Natural killer cell (primary cell): ENCODE data around the gene ZNF19. TPM values are rescaled to one million over a fixed set of nuclear protein-coding genes. Genes with fewer than 3 reads are reported as not detected.
A peak's percentile ranks its signal among the peaks of the same experiment; 100 is the strongest.

Experiments
- ATAC-seq, 3 donors: fragments of 150-1000 bp in 2 of 3; fragments of 200-7000 bp in 1 of 3; cut with Tn5 transposase; 1 replicate in 1 of 3; 2 replicates in 2 of 3; pipeline ENCODE4 v1.10.0; 2021; ENCODE audit warnings: mild to moderate bottlenecking in 2 of 3, moderate library complexity in 2 of 3
- DNase-seq, 2 donors: peaks; one replicate each; pipeline versions ENCODE4 v3.0.0 to v3.0.0-alpha.2; 2013 to 2021; ENCODE audit warnings: mixed read lengths in 1 of 2
- H3K27ac ChIP-seq: one replicate; pipeline ENCODE4 v1.5.1; 2013; ENCODE audit warnings: mild to moderate bottlenecking, low read length
- H3K27me3 ChIP-seq: one replicate; pipeline ENCODE4 v1.6.1; 2013; ENCODE audit warnings: low read length; ENCODE audit not compliant: control insufficient read depth, insufficient read depth
- H3K36me3 ChIP-seq: one replicate; pipeline ENCODE4 v1.6.1; 2013; ENCODE audit warnings: low read length; ENCODE audit not compliant: control insufficient read depth, insufficient read depth
- H3K4me1 ChIP-seq: one replicate; pipeline ENCODE4 v1.6.1; 2013; ENCODE audit warnings: low read length; ENCODE audit not compliant: control insufficient read depth, insufficient read depth
- H3K4me3 ChIP-seq: one replicate; pipeline ENCODE4 v1.5.1; 2013; ENCODE audit warnings: low read length
- H3K9me3 ChIP-seq: one replicate; pipeline ENCODE4 v1.6.1; 2013; ENCODE audit warnings: low read length; ENCODE audit not compliant: control insufficient read depth, insufficient read depth
- H3K27ac Mint-ChIP-seq, 2 donors: one replicate each; pipeline ENCODE4 v1.8.0; 2022; ENCODE audit warnings: mild to moderate bottlenecking in 2 of 2, mixed read lengths in 2 of 2, moderate library complexity in 1 of 2
- H3K27me3 Mint-ChIP-seq, 2 donors: one replicate each; pipeline ENCODE4 v1.8.0; 2022; ENCODE audit warnings: low read depth in 2 of 2, mixed read lengths in 2 of 2
- H3K36me3 Mint-ChIP-seq: one replicate; pipeline ENCODE4 v1.8.0; 2022; ENCODE audit warnings: mixed read lengths
- H3K4me1 Mint-ChIP-seq, 2 donors: one replicate each; pipeline ENCODE4 v1.8.0; 2022; ENCODE audit warnings: mixed read lengths in 2 of 2
- H3K4me3 Mint-ChIP-seq: one replicate; pipeline ENCODE4 v1.8.0; 2022; ENCODE audit warnings: mild to moderate bottlenecking, moderate library complexity, mixed read lengths
- H3K9me3 Mint-ChIP-seq, 2 donors: one replicate each; pipeline ENCODE4 v1.8.0; 2022; ENCODE audit warnings: mixed read lengths in 2 of 2
- WGBS: methylation state at CpG from one replicate; pipeline ENCODE4 v1.1.7; 2013; ENCODE audit warnings: missing lambda C conversion rate; ENCODE audit not compliant: insufficient coverage; 5-methylcytosine and 5-hydroxymethylcytosine counted together
- intact Hi-C: fragments of 100-400 bp; cut with micrococcal nuclease; formaldehyde crosslinking; loops from one replicate; pipeline ENCODE4 v1.14.2; 2022
- total RNA-seq, 4 donors: library from RNA; stranded (reverse); fragments of 120-200 nt in 1 of 4; gene quantifications; one replicate each; pipeline versions ENCODE4 v1.2.3 to v1.2.4, GENCODE V29; 2013 to 2022
- TF ChIP-seq, protein P1 (sequence below): fragments of 200-600 bp; IDR thresholded peaks from one replicate; pipeline ENCODE4 v1.8.0; 2022; ENCODE audit warnings: antibody characterized with exemption

The ZNF19 gene
- total RNA-seq, 3 donors from 2014 or later (not counting 1 experiment from before 2014, with no cell fraction given) = 3.4 to 6.1 (median 3.6) TPM

GRCh38 chr16:71484006-71484893 is 4.9 kb downstream of the ZNF19 start:
- H3K27ac Mint-ChIP-seq = peak overlapping the region; percentile 82 to 86
- H3K9me3 Mint-ChIP-seq = no peaks in the 10 kb centered on the region
- peak overlapping the region; percentile 71 for H3K4me3 Mint-ChIP-seq
- TF ChIP-seq, protein P1, sequence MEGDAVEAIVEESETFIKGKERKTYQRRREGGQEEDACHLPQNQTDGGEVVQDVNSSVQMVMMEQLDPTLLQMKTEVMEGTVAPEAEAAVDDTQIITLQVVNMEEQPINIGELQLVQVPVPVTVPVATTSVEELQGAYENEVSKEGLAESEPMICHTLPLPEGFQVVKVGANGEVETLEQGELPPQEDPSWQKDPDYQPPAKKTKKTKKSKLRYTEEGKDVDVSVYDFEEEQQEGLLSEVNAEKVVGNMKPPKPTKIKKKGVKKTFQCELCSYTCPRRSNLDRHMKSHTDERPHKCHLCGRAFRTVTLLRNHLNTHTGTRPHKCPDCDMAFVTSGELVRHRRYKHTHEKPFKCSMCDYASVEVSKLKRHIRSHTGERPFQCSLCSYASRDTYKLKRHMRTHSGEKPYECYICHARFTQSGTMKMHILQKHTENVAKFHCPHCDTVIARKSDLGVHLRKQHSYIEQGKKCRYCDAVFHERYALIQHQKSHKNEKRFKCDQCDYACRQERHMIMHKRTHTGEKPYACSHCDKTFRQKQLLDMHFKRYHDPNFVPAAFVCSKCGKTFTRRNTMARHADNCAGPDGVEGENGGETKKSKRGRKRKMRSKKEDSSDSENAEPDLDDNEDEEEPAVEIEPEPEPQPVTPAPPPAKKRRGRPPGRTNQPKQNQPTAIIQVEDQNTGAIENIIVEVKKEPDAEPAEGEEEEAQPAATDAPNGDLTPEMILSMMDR = no peak
- ATAC-seq (peak; percentile 81 to 91 (median 91)), DNase-seq (peak; percentile 69 to 95)
- no peaks in the 10 kb centered on the region for H3K9me3 ChIP-seq
- peak overlapping the region; percentile 85 for H3K27ac ChIP-seq
- peak overlapping the region; percentile 66 for H3K4me3 ChIP-seq
- H3K36me3 Mint-ChIP-seq = no peaks in the 10 kb centered on the region
- H3K4me1 Mint-ChIP-seq = peaks cover 7 to 16% of the 10 kb centered on the region in 2 donors
- no peaks in the 10 kb centered on the region for H3K27me3 ChIP-seq
- no peaks in the 10 kb centered on the region for H3K36me3 ChIP-seq
- intact Hi-C loops = loop anchor here (1.0 kb wide), 1 partner anchor 22 kb away; the partner anchor contains the start of gene ZNF23
- under 1% methylated on average over 44 of the region's 44 CpGs for WGBS
- H3K4me1 ChIP-seq = peaks cover 7% of the 10 kb centered on the region
- H3K27me3 Mint-ChIP-seq = peaks cover 0 to 4% of the 10 kb centered on the region in 2 donors

DNA sequence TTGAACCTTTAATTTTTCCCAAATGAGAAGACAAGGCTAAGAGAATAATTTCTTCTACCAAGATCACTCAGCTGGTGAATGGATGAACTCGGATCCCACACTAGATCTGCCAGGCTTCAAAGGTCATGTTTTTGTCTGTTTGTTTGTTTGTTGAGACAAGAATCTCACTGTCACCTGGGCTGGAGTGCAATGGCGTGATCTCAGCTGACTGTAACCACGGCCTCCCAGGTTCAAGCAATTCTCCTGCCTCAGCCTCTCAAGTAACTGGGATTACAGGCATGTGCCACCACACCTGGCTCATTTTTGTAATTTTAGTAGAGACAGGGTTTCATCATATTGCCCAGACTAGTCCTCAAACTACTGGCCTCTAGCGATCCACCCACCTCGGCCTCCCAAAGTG is 6.6 kb downstream of the ZNF19 start:
- peaks cover 0 to 4% of the 10 kb centered on the region in 2 donors for H3K27me3 Mint-ChIP-seq
- TF ChIP-seq, protein P1 = no peak
- Histone ChIP-seq H3K36me3 (no peaks in the 10 kb centered on the region), H3K9me3 (no peaks in the 10 kb centered on the region), H3K27ac (no peak overlapping the region), H3K4me1 (peaks cover 7% of the 10 kb centered on the region), H3K27me3 (no peaks in the 10 kb centered on the region), H3K4me3 (no peak overlapping the region)
- no peak overlapping the region for H3K4me3 Mint-ChIP-seq
- ATAC-seq (no peak), DNase-seq (no peak)
- 90% methylated on average over 5 of the region's 5 CpGs for WGBS
- peaks cover 7 to 16% of the 10 kb centered on the region in 2 donors for H3K4me1 Mint-ChIP-seq
- H3K27ac Mint-ChIP-seq = peak overlapping the region in 1 of 2 donors; percentile 20
- no peaks in the 10 kb centered on the region for H3K36me3 Mint-ChIP-seq
- intact Hi-C loops = no loop called here
- no peaks in the 10 kb centered on the region for H3K9me3 Mint-ChIP-seq

DNA sequence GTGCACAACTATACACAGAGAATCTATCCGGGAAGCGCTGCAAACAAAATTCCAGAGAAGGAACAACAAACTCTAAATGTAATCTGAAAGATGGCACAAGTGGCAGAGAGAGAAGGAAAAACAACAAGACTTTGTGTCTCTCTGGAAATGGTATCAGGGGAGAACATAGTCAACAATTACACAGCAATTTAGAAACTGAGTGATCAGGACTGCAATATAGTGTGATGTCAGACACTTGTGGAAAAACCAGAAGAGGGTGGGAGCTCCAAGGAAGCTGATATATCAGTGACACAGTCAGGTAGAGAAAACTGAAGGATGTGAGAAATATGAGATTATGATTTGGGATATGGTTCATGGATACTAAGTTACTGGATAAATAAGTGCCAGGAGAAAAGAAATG is 8.2 kb downstream of the ZNF19 start:
- intact Hi-C loops = no loop called here
- Histone ChIP-seq H3K4me3 (no peak overlapping the region), H3K36me3 (peaks cover 8% of the 10 kb centered on the region), H3K27ac (no peak overlapping the region), H3K9me3 (no peaks in the 10 kb centered on the region), H3K27me3 (no peaks in the 10 kb centered on the region), H3K4me1 (peaks cover 7% of the 10 kb centered on the region)
- 100% methylated on average over 2 of the region's 2 CpGs for WGBS
- H3K4me3 Mint-ChIP-seq = no peak overlapping the region
- no peak for DNase-seq
- TF ChIP-seq, protein P1 = no peak
- no peak for ATAC-seq
- H3K4me1 Mint-ChIP-seq = peaks cover 7 to 16% of the 10 kb centered on the region in 2 donors
- H3K27ac Mint-ChIP-seq = peak overlapping the region in 1 of 2 donors; percentile 44
- no peaks in the 10 kb centered on the region for H3K27me3 Mint-ChIP-seq
- no peaks in the 10 kb centered on the region for H3K36me3 Mint-ChIP-seq
- H3K9me3 Mint-ChIP-seq = no peaks in the 10 kb centered on the region
